Activated T-cell treated with anti-CD3 and anti-CD28 coated beads, Interleukin-2, amount 50 U/mL, for 1 hour (primary cell): Measurements from ENCODE around the gene TAF4.

Experiments used
- DNase-seq: peaks from one replicate; pipeline ENCODE4 v3.0.0-alpha.2; 2020

The TAF4 gene

DNA sequence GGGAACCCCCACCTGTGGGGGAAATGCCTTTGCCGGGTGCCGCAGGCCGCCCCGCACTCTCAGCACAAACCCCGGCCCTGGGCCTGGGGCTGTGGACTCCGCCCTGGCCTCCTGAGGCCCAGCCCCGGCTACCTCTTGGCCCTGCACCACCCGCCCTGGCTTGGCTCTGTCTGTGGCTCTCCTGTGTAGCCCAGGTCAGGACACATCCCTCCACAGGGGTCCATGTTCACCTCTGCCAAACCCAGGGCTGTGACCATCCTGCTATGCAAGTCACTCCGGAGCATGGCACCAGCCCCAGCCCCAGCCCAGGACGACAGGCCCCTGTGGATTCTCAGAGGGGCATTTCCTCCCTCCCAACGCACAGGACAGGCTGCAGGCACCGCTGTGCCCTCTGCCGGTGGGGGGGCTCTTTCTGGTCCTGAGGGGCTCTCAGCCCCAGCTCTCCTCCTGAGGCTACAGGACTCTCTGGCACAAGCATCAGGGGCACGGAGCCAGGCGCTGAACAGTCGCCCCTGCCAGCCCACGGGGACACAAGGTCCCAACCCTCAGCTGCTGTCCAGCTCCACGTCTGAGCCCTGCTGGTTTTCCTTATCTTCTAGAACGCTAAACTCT is 45.7 kb downstream of the TAF4 start:
- no peak for DNase-seq

DNA sequence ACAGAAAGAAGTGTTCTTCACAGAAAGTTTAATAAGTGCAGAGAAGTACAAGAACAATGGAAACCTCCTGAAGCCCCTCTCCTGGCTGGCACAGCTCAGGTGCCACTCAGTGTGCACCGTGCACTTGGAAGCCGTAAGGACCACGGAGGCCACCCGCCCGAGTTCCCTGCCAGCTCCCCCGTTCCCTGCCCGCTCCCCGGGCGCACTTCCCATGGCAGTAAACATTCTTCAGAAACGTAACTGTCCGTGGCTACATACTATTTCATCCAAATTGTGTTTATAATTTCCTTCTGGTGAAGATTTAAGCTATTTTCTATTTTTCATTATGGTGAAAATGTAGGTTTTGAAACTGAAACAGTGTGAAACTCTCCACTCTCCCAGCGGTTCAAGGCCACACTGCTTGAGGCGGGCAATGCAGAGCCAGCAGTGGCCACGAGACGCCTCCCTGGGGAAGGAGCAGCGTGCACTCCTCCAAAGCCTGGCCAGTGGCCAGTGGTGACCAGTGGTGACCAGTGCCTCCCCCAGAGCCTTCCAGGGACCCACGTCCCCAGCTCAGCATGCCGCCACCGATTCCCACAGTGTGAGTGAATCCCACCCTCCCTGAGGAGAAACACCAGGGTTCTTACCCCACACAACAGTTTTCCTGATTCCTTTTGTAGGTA is 46.4 kb downstream of the TAF4 start:
- DNase-seq = no peak

DNA sequence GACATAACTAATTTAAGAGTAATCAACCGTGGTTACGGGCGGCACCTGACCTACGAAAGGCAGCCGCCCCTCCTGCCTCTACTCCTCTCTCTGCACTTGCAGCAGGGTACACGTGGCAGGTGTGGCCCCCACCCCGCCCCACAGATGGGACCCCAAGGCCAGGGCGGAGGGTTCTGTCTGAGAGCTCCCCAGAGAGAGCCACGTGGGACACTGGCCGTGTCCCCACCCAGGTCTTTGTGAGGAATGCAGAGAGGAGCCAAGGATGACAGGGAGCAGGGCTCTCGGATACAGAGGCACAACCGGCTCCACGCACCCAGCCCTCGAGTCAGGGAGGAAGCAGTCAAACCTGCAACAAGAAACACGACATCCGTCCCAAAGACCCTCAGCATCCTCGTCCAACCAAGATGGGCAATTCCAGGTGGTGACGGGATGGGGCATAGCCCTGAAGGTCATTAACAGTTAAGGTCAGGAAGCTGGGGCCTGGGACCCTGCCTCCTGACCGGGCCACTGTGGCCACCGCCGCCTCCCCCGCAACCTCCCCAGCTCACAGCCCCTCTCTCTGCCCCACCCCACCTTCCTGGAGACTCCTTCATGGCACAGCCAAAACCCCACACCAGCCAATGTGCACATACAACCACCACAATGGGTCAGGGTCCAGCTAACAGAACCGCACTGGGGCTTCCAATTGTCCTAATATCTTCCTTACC is 47.1 kb downstream of the TAF4 start:
- no peak for DNase-seq

DNA sequence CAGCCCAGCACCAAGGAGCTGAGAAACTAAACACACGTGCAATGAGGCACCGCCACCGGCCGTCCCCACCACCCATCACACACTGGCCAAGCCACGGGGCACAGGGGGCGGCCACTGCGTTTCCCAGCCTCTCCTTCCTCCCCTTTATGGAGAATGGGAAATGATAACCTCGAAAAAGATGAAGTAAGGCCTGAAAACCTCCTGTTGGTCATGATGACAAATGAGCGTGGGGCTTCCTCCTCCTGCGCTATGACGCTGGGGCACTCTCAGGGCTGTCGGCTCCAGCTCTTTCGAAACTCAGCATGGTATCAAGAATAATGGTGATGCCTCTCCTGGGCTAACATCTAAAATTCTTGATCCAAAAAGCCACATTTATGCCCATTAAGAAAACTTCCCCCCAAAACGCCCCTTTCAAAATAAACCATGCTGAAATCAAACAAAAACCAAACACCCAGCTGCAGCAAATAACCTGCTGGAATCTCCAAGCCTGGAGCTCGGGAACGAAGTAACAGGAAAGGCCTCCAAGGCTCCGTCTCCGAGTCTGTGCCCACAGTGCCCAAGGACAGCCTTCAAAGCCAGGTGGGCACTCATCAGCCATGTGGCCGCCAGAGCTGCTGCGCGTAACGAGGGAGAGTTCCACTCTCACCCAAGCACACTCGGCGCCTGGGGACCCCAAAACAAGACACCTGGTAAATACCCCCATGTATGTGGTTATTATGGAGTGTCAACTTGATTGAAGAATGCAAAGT is 50.0 kb downstream of the TAF4 start:
- no peak for DNase-seq

DNA sequence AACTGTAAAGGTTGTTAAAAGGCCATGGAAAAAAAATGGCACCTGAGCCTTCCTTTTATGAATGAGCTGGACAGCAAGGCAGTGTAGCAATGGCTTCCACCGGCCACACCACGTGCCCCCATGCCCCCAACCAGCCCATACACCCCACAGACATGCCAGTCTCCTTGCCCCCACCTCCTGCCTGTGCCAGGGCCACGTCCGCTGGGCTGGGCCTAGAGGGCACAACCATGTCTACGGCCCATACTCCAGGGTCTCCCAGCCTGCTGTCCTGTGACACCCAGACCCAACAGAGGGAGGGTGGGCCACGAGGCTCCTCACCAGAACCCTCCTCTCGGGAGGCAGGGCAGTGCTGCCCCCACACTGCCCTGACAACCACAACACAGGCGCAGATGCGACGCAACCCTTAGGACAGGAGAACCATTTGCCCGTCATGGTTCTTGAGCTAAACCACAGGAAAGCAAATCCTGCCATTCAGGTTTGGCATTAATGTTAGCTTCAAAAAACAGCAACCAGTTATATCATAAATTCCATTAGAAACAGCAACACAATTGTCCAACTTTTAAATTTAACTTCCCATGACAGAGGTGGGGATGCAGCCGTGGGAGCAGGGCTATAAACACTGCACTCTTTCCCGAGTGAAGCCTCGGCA is 50.7 kb downstream of the TAF4 start:
- DNase-seq = no peak

DNA sequence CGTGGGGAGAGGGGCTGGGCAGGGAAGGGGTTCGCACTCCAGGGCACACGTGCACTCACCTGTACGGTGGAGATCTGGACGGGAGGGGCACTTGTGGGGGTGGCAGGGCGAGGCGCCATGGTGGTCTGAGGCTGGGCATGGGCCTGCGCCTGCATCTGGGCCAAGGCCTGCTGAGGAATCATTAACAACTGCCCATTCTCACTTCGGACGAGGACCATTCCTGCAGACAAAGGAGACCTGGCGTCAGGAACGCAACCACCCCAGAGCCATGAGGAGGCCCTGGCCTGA is 51.2 kb downstream of the TAF4 start:
- DNase-seq = no peak

DNA sequence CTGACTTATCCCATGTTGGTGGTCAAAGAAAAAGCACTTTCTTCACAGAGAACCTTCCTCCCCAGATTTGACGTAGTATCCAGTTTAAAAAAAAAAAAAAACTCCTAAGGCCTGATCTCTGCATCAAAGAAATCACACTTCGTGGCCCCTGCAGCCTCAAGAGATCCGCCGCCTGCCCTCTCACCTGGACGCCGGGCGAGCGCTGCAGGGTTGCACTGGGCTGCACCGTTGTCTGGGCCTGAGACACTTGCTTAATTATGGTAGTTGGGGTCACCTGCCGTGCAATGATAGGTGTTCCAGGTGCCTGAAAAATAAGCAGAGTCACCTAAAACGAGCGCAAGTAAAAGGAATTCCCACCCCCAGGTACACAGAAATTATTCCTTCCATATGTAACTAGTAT is 53.0 kb downstream of the TAF4 start:
- no peak for DNase-seq

DNA sequence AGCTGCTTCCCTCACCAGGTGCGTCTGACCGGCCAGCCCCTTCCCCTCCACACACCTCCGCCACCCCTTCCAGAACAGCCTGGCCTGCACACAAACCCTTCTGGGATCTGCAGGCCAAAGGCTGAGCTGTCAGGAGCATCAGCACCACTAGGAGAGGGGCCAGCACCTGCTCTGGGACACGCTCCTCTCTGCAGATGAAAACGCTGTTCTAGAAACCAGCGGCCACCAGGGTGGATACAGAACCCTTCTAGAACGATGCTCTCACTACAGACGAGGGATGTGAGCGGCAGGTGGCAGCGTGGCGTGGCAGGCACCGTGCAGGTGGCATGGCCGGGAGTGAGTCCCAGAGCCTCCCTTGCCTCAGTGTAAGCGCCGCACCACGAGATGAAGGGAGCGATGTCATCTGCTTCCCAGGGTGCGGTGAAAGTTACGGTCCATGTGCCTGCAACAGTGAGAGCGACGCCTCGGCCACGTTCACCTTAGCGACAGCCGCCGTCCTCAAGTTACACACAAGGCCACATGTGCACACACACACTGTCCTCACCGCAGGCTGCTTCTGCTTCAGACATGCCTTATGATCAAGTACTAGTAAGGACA is 53.6 kb downstream of the TAF4 start:
- no peak for DNase-seq

DNA sequence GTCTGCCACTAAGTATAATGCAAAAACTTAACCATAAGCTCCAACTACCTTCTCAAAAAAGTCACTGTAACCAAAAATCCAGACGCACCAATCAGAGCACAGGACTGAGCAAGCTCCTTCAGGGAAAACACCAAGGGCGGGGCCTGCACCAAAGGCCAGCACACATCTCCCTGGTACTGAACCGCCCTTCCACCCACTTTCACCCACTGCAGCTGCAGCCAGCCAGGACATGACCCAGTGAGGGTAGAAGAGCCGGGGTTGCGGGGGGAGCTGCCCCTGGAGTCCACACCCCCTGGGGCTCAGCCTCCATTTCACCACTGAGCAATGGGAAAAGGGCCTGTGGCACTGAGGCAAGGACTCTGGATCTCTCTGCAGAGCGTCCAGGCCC is 54.3 kb downstream of the TAF4 start:
- no peak for DNase-seq

DNA sequence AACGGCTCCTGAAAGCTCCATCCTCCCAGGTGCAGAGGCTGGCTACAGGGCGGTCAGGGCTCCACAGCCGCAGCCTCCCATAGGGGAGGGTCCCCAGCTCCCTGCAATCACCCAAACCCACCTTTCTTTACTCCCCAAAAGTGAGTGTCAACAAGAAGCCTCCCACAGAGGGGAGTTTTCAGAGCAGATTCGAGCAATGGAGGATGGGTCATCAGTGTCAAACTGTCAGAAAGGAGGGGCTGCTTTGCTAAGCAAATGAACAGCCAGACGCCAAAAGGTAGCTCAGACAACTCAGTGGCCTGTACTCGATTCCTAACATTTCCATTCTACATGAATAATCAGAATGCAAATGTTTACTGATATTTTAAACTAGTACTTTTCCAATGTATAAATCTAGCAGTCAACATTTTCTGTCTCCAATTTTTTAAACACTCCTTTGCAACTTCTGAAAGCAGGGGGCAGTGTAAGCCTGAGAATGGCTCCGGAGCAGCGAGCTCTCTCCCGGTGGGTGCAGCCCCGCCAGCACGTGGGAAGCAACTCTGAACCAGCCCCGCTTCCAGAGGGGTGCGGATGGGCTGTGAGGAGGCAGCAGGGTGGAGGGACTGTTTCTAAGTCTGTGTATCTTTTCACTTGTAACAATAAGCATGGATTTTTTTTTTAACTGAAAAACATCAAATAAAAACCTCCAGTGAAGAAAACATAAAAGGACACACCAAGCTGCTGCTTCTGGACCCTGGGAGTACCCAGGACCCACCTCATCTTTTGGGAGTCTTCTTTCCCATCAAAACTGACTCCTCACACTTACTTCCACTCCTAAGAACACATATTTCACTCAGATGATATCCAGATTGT is 54.9 kb downstream of the TAF4 start:
- DNase-seq = peak; percentile 67

DNA sequence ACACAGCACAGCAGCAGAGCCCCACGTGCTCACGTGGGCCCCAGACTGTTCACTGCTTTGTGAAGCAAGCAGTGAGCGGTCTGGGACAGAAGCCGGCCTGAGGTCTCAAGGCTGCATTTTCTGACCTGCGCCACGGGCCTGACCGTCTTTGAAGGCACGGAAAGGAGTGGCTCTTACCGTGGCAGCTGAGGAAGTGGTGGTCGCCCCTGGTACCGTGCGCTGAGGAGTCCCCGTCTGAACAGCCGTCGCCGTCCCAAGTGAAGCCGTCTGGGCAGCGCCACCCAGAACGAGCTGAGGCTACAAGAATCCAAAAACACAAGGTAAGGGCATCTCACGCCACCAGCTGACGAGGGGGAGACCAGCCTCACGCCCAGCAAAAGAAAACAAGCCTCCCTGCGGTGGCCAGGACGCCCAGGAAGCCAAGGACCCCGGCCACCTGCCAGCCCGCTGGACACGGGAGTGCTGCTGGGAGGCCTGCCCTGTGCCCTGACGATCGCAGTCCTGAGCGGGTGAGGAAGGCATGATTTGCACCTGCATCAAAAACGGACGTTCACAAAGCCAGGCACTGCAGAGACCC is 55.7 kb downstream of the TAF4 start:
- DNase-seq = no peak

DNA sequence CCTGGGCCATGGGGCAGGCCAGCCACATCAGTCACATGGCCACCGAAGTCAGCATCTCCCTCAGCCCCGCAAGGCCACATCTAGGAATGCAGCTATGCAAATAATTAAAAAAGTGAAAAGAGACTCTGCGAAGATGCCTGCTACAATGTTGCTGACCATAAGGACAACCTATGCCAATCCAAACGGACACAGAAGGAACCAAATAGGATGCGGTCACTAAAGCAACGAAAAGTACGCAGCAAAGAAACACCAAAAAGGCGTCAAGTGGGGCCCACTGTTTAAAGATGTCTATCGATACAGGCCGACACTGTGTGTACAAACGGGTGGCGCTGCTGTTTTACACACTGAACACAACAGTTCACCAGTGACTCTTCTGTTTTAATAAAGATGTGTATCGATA is 56.4 kb downstream of the TAF4 start:
- DNase-seq = no peak

DNA sequence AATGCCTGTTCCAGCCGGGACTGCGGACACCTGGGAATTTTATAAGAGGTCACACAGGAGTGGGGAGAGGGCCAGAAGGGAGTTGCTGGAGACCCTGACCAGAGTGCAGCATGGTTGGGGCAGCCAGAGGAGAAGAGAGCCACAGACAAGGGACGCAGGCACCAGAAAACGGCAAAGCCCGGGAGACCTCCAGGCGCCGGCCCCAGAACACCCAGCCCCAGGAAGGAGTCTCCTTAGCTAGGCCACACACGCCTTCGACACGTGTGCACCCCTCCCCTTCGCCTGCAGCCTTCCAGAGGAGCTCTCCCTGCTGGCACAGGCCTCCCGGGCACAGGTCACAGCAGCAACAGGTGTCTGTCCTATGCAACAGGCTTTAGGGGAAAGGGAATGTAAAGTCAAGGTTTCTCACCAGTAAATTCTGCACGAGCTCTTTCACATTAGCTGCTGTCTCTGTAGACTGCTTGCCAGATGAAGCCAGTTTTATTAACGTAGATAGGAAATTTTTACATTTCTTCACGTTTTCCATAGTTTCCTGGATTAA is 57.0 kb downstream of the TAF4 start:
- no peak for DNase-seq

DNA sequence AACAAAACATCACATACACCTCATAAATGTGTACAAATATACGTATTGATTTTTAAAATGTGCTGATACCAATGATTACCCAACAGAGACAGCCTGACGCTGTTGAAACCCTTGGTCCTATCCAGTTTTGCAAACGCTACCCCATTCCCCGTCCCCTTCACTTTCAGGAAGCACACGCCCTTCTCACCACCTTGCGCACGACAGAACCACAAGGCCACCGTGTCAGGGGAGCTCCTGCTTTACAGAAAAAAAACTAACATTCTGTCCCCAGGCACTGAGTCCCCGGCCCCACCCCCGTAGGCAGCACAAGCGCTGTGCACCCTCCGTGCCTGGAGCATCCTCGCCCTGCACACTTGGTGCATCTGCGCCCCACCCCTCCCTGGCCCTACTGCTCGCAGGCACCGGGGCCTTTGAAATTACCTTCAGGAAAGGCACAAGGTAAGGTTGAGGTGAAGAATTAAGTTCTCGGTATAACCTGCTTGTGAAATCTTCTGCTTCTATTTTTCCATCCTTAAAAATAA is 58.5 kb downstream of the TAF4 start:
- no peak for DNase-seq

DNA sequence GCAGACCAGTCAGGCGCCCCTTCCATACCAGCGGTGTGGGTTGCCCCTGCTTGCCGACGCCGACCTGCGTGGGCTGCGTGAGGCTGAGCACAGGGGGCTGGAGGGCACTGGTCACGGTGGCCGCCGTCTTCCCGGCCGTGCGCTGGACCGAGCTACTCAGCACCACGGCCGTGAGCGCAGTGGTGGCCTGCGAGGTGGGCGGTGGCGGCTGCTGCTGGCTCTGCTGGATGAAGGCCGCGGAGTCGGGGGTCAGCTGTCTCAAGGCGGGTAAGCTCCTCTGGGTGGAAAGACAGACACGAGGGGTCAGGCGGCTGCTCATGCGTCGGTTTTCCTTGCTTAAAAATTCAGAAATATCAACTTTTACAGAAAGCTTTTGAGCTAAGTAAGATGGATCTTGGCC is 59.2 kb downstream of the TAF4 start:
- DNase-seq = no peak

DNA sequence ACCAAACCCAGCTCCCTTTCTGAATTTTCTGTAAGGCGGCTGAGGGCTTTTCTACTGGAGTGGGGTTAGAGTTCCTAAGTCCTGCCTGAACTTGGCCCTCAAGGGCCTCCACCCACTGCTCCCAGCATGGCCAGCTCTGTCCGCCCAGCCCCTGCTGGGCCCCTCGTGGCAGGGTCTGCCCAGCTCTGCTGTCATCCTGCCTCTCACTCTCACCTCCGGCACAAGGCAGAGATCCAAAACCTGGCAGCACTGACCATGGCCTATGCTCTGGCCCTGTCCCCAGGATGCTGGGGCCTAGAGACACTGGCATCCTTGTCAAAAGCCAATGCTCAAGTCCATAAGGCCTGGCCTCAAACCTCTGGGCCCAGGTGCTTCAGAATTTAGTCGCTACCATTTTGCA is 61.1 kb downstream of the TAF4 start:
- no peak for DNase-seq

DNA sequence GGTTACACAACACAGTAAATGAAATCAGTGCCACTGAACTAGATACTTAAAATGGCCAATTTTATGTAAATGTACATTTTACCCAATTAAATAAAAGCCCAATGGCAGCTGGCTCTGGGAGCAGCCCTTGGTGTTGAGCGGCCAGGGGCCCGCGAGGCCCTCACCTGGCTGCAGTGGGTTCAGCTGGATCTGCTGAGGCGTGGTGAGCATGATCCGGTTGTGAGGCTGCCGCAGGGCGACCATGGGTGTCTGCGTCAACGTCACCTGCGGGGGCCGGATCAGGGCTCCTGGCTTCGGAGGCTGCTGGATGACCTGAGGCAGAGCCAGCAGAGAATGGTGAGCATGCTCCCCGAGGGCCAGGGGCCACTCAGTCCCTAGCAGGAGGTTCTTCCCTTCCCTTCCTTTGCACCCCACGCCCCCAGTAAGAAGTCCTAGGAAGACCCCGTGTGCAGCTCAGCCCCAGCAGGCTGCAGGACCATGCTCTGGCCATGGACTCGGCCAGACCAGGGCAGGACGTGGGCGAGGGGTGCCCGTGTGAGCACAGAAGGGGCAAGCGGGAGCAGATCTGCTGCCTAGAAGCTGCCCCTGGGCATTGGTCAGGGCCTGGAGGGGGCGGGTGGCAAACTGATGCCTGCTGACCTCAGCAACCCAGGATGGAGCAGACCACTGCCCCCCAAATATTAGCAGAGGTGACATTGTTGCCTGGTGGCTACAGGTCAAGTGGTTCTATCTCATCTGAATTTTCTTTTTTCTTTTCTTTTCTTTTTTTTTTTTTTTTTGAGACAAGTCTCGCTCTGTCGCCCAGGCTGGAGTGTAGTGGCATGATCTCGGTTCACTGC is 61.9 kb downstream of the TAF4 start:
- DNase-seq = no peak

DNA sequence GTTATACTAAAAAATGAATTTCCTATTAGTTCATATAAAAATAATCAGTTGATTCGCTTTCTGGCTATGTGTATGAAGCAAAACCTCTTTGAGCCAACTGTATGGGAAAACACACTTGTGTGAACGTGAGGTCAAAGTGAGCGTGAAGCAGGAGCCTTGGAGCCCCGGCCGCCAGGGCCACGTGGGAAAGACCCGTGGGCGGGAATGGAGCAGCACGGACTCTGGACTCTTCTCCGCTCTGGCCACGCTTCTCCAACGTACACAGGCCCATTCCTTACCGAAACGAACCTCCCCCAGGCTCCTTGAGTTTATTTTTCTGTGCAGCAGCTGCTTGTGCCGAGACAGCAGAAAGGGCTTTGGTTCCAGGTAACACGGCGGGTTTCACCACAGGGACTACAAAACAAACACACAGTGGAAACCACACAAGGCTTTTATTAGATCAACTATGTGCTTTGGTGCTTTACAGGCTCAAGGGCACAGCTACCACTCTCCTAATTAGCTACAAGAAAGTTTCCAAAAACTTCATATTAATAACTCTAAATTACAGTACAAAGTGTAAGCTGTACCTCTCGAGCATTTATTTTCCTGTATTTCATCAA is 62.7 kb downstream of the TAF4 start:
- DNase-seq = no peak

DNA sequence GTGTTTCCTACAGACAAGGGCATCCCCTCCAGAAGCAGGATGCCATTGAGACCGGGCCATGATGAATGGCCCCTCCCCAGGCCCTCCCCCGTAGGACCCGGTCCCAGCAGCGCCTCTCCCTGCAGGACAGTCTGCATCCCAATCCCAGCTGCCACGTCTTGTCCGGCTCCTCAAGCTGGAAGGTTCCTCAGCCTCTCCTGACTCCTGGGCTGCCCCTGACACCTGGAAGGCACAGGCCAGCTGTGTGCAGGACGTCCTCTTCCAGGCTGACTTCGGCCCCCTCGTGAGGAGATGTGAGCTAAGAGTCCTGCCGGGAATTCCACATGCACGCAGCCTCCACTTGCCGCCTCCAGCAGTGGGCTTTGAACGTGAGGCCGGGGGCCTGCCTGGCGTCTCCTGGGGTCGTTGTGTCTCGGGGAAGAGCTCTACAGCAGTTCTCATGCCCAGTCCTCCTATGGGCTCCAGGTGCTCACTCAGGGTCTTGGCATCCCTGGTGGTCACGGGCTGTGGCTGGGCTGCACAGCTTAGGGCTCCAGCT is 64.4 kb downstream of the TAF4 start:
- DNase-seq = no peak
